A549 (cell line): ENCODE measurements around the gene FILIP1L. TPM values are rescaled to one million over a fixed set of nuclear protein-coding genes. Genes with fewer than 3 reads are reported as not detected.

Experiments used
- ATAC-seq, 2 experiments: fragments of 200-7000 bp in 1 of 2; fragments of >200 bp in 1 of 2; cut with Nextera tagmentation in 1 of 2; cut with Tn5 transposase in 1 of 2; 3 replicates each; pipeline versions ENCODE4 v1.8.0 to v1.9.1; 2018 to 2020; ENCODE audit warnings: mild to moderate bottlenecking in 1 of 2, moderate library complexity in 1 of 2
- CTCF ChIA-PET: fragments of 300-600 bp; sonication (Branson Sonifier 250); formaldehyde crosslinking; extraction: SDS; loops from one replicate; lab custom pipeline; 2021; ENCODE audit warnings: antibody characterized with exemption, inconsistent platforms; lab: Yijun Ruan, JAX
- POLR2A ChIA-PET: fragments of 350-600 bp; formaldehyde crosslinking; extraction: SDS; loops from one replicate; lab custom pipeline; 2021; ENCODE audit warnings: antibody characterized with exemption, inconsistent platforms; lab: Yijun Ruan, JAX
- DNase-seq, 2 experiments: peaks; one replicate each; pipeline versions ENCODE4 v3.0.0 to v3.0.0-alpha.2; 2011 to 2016; ENCODE audit warnings: low read depth in 1 of 2, low spot score in 1 of 2
- FAIRE-seq: peaks from 2 replicates; lab custom pipeline; 2011; peaks lifted over from hg19 to GRCh38; lab: Jason Lieb, UNC
- H3K27ac ChIP-seq, 2 experiments: fragments of >200 bp; sonication (Bioruptor Twin); formaldehyde crosslinking; 3 replicates each; pipeline ENCODE4 v1.5.1; 2016 to 2017
- H3K4me1 ChIP-seq: fragments of >200 bp; sonication (Bioruptor Twin); formaldehyde crosslinking; 3 replicates; pipeline ENCODE4 v1.6.1; 2016
- H3K4me2 ChIP-seq: fragments of >200 bp; sonication (Bioruptor Twin); formaldehyde crosslinking; 3 replicates; pipeline ENCODE4 v1.6.1; 2016
- H3K4me3 ChIP-seq: fragments of >200 bp; sonication (Bioruptor Twin); formaldehyde crosslinking; 3 replicates; pipeline ENCODE4 v1.5.1; 2016
- H3K9me3 ChIP-seq: fragments of >200 bp; sonication (Bioruptor Twin); formaldehyde crosslinking; 3 replicates; pipeline ENCODE4 v1.6.1; 2016
- BHLHE40 ChIP-seq: IDR thresholded peaks from 2 replicates; pipeline ENCODE4 v1.6.1; 2012; ENCODE audit warnings: low read depth, low read length, inconsistent platforms
- CBX8 ChIP-seq: fragments of 200-600 bp; sonication (generic); IDR thresholded peaks from 2 replicates; pipeline ENCODE4 v1.6.1; 2016
- CHD4 ChIP-seq: fragments of 200-600 bp; sonication (generic); IDR thresholded peaks from 2 replicates; pipeline ENCODE4 v1.6.1; 2016; ENCODE audit warnings: antibody characterized with exemption, mild to moderate bottlenecking, borderline replicate concordance
- EHMT2 ChIP-seq: fragments of 200-600 bp; sonication (generic); IDR thresholded peaks from 2 replicates; pipeline ENCODE4 v1.6.1; 2016; ENCODE audit warnings: antibody characterized with exemption, low read depth, mild to moderate bottlenecking, moderate library complexity
- EP300 ChIP-seq, 2 experiments: fragments of >200 bp; sonication (Bioruptor Twin); formaldehyde crosslinking; IDR thresholded peaks; 2 replicates in 1 of 2; 3 replicates in 1 of 2; pipeline ENCODE4 v1.6.1; 2016 to 2017
- FOXS1 ChIP-seq: fragments of 250-450 bp; sonication (Bioruptor Pico); IDR thresholded peaks from 2 replicates; pipeline ENCODE4 v1.5.0; 2020; ENCODE audit warnings: mild to moderate bottlenecking, moderate library complexity
- GATA3 ChIP-seq: IDR thresholded peaks from 2 replicates; pipeline ENCODE4 v1.6.1; 2012; ENCODE audit warnings: borderline replicate concordance
- HOXB13 ChIP-seq: fragments of 250-450 bp; sonication (Bioruptor Pico); IDR thresholded peaks from 2 replicates; pipeline ENCODE4 v1.5.0; 2020; ENCODE audit warnings: low read depth, mild to moderate bottlenecking, moderate library complexity
- JUN ChIP-seq, 2 experiments: fragments of >200 bp; sonication (Bioruptor Twin); formaldehyde crosslinking; IDR thresholded peaks; 2 replicates in 1 of 2; 3 replicates in 1 of 2; pipeline ENCODE4 v1.6.1; 2016 to 2017
- KDM5A ChIP-seq: fragments of 200-600 bp; sonication (generic); IDR thresholded peaks from 2 replicates; pipeline ENCODE4 v1.6.1; 2016; ENCODE audit warnings: antibody characterized with exemption, mild to moderate bottlenecking
- PHF8 ChIP-seq: fragments of 200-600 bp; sonication (generic); IDR thresholded peaks from 2 replicates; pipeline ENCODE4 v1.6.1; 2016; ENCODE audit warnings: low read depth, mild to moderate bottlenecking, antibody characterized with exemption, moderate library complexity, borderline replicate concordance
- POLR2AphosphoS2 ChIP-seq: conservative IDR thresholded peaks from 2 replicates; pipeline ENCODE4 v1.6.1; 2012; ENCODE audit warnings: low read length, improper control_type of control experiment, inconsistent platforms
- RNF2 ChIP-seq: fragments of 200-600 bp; sonication (generic); IDR thresholded peaks from 2 replicates; pipeline ENCODE4 v1.6.1; 2016; ENCODE audit warnings: low read depth, mild to moderate bottlenecking, antibody characterized with exemption, moderate library complexity, borderline replicate concordance
- SREBF2 ChIP-seq: fragments of 450-650 bp; IDR thresholded peaks from 2 replicates; pipeline ENCODE4 v1.6.1; 2014; ENCODE audit warnings: mild to moderate bottlenecking, moderate library complexity
- TP53 ChIP-seq: fragments of 250-450 bp; sonication (Bioruptor Pico); IDR thresholded peaks from 2 replicates; pipeline ENCODE4 v1.5.0; 2021; ENCODE audit warnings: mild to moderate bottlenecking, moderate library complexity
- ZC3H11A ChIP-seq: fragments of 450-650 bp; IDR thresholded peaks from 2 replicates; pipeline ENCODE4 v1.6.1; 2014; ENCODE audit warnings: antibody characterized with exemption, mild to moderate bottlenecking
- ZSCAN20 ChIP-seq: fragments of 250-450 bp; sonication (Bioruptor Pico); IDR thresholded peaks from 2 replicates; pipeline ENCODE4 v1.8.0; 2022; ENCODE audit warnings: mild to moderate bottlenecking, moderate library complexity
- WGBS: methylation state at CpG from one replicate; pipeline ENCODE4 v1.1.6; 2017; ENCODE audit errors: missing lambda C conversion rate; 5-methylcytosine and 5-hydroxymethylcytosine counted together
- polyA plus RNA-seq, 4 experiments: library from polyadenylated mRNA; depleted of rRNA in 3 of 4; stranded (reverse); fragments of >200 nt; fragmentation: RNase III in 1 of 4; extraction: RNeasy Plus Mini Kit Qiagen cat#74134 plus additional on column Dnase treatment in 1 of 4; gene quantifications; 2 replicates in 3 of 4; 3 replicates in 1 of 4; pipeline ENCODE4 v1.2.3, GENCODE V29; 2011 to 2017
- TF ChIP-seq, protein P1 (sequence below): IDR thresholded peaks from 2 replicates; pipeline ENCODE4 v1.6.1; 2012
- TF ChIP-seq, protein P2 (sequence below): fragments of 200-600 bp; sonication (generic); IDR thresholded peaks from 2 replicates; pipeline ENCODE4 v1.6.1; 2016; ENCODE audit warnings: antibody characterized with exemption, mild to moderate bottlenecking, moderate library complexity
- TF ChIP-seq, protein P3 (sequence below): fragments of 250-450 bp; sonication (Bioruptor Pico); IDR thresholded peaks from 2 replicates; pipeline ENCODE4 v1.5.0; 2020; ENCODE audit warnings: low read depth, mild to moderate bottlenecking, moderate library complexity

Gene FILIP1L
- polyA plus RNA-seq, 2 of the 4 experiments (the other 2 are of a cell fraction), result 0.19 to 0.45 TPM

DNA sequence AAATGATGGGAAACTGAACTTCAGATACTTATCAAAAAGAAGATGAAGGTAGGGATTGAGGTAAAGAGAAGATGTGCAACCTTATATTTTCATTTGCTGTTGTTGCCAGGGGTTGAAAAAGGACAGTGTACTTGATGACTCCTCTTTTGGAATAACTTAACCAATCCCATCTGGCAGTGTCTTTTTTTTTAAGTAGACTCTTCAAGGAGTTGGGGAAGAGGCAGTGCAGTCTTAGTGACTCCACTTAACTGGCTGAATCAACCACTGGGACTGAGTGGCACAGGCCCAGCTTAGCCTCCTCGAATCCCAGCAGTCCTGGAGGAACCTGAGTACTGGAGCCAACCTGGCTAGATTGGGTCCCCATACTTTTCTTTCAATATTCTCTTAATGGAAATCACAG is 27.3 kb upstream of the FILIP1L start:
- ChIA-PET CTCF (no interaction called here), POLR2A (no interaction called here)
- TF ChIP-seq FOXS1 (CRISPR knock-in tag), result no peak
- no peak for TF ChIP-seq ZSCAN20 (CRISPR knock-in tag)
- 47% methylated on average over 1 of the region's 1 CpG for WGBS
- H3K4me2 ChIP-seq, result no peak overlapping the region
- DNase-seq (no peak), FAIRE-seq (no peak), ATAC-seq (no peak)
- H3K4me3 ChIP-seq, result no peak overlapping the region
- H3K27ac ChIP-seq, result no peak overlapping the region
- peaks cover 7% of the 10 kb centered on the region; the same call in 1 of the 3 replicates for H3K9me3 ChIP-seq
- H3K4me1 ChIP-seq, result no peaks in the 10 kb centered on the region

DNA sequence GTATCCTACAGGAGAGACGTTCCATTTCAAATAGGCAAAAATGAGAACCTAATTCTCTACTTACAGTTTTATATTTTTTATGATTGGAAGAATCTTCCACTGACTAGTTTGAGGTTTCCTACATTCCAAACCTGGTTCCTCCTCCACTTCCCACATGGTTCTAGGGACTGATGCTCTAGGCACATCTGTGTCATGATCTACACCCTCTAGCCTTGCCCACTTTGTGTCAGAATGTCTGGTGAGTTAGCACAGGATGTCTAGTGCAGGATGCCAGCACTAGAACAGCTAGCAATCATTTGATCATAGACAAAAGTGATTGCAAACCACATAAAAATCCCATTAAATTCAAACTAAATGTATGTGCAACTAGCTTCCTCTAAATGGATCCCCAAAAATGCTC is 26.7 kb upstream of the FILIP1L start:
- Histone ChIP-seq H3K9me3 (peaks cover 7% of the 10 kb centered on the region; the same call in 1 of the 3 replicates), H3K4me1 (no peaks in the 10 kb centered on the region), H3K4me2 (no peak overlapping the region), H3K4me3 (no peak overlapping the region), H3K27ac (no peak overlapping the region)
- ATAC-seq (no peak), DNase-seq (no peak), FAIRE-seq (no peak)
- ChIA-PET CTCF (interaction anchor here (0.9 kb wide), 1 partner anchor 31 kb away, joined by 3 read pairs; no protein-coding TSS in a partner anchor), POLR2A (no interaction called here)
- 87% methylated on average over 1 of the region's 1 CpG for WGBS
- TF ChIP-seq POLR2AphosphoS2 (no peak), PHF8 (no peak), GATA3 (no peak), EP300 (IDR thresholded peaks at IDR 0.05) (no peak), FOXS1 (CRISPR knock-in tag) (no peak), ZC3H11A (no peak), JUN (IDR thresholded peaks at IDR 0.05) (no peak), SREBF2 (no peak), KDM5A (no peak), RNF2 (no peak), HOXB13 (CRISPR knock-in tag) (no peak), CHD4 (no peak), TP53 (CRISPR knock-in tag) (no peak), ZSCAN20 (CRISPR knock-in tag) (no peak)
- TF ChIP-seq, protein P1, sequence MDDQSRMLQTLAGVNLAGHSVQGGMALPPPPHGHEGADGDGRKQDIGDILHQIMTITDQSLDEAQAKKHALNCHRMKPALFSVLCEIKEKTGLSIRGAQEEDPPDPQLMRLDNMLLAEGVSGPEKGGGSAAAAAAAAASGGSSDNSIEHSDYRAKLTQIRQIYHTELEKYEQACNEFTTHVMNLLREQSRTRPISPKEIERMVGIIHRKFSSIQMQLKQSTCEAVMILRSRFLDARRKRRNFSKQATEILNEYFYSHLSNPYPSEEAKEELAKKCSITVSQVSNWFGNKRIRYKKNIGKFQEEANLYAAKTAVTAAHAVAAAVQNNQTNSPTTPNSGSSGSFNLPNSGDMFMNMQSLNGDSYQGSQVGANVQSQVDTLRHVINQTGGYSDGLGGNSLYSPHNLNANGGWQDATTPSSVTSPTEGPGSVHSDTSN, result no peak

DNA sequence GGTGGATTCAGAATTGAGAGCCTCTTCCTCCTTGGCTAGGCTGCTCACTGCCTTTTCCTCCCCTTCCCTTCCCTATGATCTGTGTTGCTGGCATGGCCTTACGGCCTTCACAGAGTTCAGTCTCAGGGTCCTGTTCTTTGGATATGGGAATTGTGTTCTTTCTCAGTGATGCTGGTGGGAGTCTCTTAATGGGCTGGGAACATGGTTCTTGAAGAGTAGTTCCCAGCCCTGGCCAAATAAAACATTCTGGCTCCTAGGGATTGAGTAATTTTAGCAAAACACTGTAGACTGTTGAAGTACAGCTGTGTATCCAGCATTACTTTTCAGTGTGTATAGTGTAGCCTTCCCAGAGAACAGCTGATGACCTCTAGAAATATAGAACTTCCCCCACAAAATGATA is 22.6 kb upstream of the FILIP1L start:
- H3K4me1 ChIP-seq, result no peaks in the 10 kb centered on the region
- no peak overlapping the region for H3K4me2 ChIP-seq
- WGBS, result 100% methylated on average over 1 of the region's 1 CpG
- ATAC-seq (no peak), DNase-seq (no peak), FAIRE-seq (no peak)
- no peak for TF ChIP-seq BHLHE40
- no peak for TF ChIP-seq ZSCAN20 (CRISPR knock-in tag)
- TF ChIP-seq, protein P2, sequence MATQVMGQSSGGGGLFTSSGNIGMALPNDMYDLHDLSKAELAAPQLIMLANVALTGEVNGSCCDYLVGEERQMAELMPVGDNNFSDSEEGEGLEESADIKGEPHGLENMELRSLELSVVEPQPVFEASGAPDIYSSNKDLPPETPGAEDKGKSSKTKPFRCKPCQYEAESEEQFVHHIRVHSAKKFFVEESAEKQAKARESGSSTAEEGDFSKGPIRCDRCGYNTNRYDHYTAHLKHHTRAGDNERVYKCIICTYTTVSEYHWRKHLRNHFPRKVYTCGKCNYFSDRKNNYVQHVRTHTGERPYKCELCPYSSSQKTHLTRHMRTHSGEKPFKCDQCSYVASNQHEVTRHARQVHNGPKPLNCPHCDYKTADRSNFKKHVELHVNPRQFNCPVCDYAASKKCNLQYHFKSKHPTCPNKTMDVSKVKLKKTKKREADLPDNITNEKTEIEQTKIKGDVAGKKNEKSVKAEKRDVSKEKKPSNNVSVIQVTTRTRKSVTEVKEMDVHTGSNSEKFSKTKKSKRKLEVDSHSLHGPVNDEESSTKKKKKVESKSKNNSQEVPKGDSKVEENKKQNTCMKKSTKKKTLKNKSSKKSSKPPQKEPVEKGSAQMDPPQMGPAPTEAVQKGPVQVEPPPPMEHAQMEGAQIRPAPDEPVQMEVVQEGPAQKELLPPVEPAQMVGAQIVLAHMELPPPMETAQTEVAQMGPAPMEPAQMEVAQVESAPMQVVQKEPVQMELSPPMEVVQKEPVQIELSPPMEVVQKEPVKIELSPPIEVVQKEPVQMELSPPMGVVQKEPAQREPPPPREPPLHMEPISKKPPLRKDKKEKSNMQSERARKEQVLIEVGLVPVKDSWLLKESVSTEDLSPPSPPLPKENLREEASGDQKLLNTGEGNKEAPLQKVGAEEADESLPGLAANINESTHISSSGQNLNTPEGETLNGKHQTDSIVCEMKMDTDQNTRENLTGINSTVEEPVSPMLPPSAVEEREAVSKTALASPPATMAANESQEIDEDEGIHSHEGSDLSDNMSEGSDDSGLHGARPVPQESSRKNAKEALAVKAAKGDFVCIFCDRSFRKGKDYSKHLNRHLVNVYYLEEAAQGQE, result no peak
- no peak for TF ChIP-seq CBX8
- TF ChIP-seq, protein P3, sequence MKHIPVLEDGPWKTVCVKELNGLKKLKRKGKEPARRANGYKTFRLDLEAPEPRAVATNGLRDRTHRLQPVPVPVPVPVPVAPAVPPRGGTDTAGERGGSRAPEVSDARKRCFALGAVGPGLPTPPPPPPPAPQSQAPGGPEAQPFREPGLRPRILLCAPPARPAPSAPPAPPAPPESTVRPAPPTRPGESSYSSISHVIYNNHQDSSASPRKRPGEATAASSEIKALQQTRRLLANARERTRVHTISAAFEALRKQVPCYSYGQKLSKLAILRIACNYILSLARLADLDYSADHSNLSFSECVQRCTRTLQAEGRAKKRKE (CRISPR knock-in tag), result no peak
- no peak for TF ChIP-seq EHMT2
- H3K4me3 ChIP-seq, result no peak overlapping the region
- no peaks in the 10 kb centered on the region for H3K9me3 ChIP-seq
- ChIA-PET POLR2A (no interaction called here), CTCF (interaction anchor here (0.7 to 0.9 kb wide), 2 partner anchors 10 to 14 kb away, joined by 4 read pairs; no protein-coding TSS in a partner anchor)
- no peak overlapping the region for H3K27ac ChIP-seq
